Activated T-helper 2 cell treated with anti-CD3 and anti-CD28 coated beads, Interferon-gamma antibody, Interleukin-2, Interleukin-4, amounts not matched to agents 10 μg/mL and 5 μg/mL and 100 μg/mL, durations not matched to agents 14 hours and 24 hours and 36 hours (primary cell): ENCODE data around the gene CMTM6. TPM values are rescaled to one million over a fixed set of nuclear protein-coding genes. Genes with fewer than 3 reads are reported as not detected.

Experiments used
- DNase-seq: peaks from one replicate; pipeline ENCODE4 v3.0.0; 2021; ENCODE audit warnings: low spot score
- H3K27ac Mint-ChIP-seq: one replicate; pipeline ENCODE4 v1.8.0; 2021; ENCODE audit warnings: mixed read lengths
- H3K27me3 Mint-ChIP-seq: one replicate; pipeline ENCODE4 v1.8.0; 2021; ENCODE audit warnings: low read depth, mixed read lengths
- H3K36me3 Mint-ChIP-seq: one replicate; pipeline ENCODE4 v1.8.0; 2021; ENCODE audit warnings: low read depth, mixed read lengths
- H3K4me1 Mint-ChIP-seq: one replicate; pipeline ENCODE4 v1.8.0; 2021; ENCODE audit warnings: low read depth, mixed read lengths
- H3K4me3 Mint-ChIP-seq: one replicate; pipeline ENCODE4 v1.8.0; 2021; ENCODE audit warnings: low read depth, mild to moderate bottlenecking, moderate library complexity, mixed read lengths
- H3K9me3 Mint-ChIP-seq: one replicate; pipeline ENCODE4 v1.8.0; 2021; ENCODE audit warnings: mixed read lengths
- intact Hi-C: fragments of 100-400 bp; cut with micrococcal nuclease; formaldehyde crosslinking; loops from one replicate; pipeline ENCODE4 v1.15.1; 2023
- total RNA-seq: library from RNA; stranded (reverse); gene quantifications from 2 replicates; pipeline ENCODE4 v1.2.3, GENCODE V29; 2022

CMTM6 gene
- total RNA-seq, 1 donor from 2014 or later: 107 TPM

DNA sequence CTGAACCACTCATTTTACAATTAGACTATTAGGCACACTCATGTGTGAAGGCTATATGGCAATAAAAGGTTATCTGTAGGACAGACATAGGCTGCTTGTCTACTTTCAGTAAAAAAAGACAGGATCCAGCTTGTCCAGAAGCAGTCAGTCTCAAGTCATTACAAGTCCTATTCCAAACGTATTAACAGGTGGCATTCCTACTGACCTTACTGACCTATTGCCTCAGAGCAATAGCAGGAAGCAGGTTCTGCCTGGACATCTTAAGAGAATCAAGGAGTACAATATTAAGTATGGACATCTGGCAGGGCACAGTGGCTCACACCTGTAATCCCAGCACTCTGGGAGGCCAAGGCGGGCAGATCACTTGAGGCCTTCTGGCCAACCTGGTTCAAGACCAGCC, 7.0 kb downstream of the CMTM6 start:
- intact Hi-C loops: loop anchor here (2.0 kb wide), 1 partner anchor 27 kb away; no protein-coding TSS in a partner anchor
- H3K36me3 Mint-ChIP-seq: peaks cover 32% of the 10 kb centered on the region
- H3K27me3 Mint-ChIP-seq: no peaks in the 10 kb centered on the region
- H3K4me1 Mint-ChIP-seq: peaks cover 29% of the 10 kb centered on the region
- peak overlapping the region; percentile 8 for H3K27ac Mint-ChIP-seq
- DNase-seq: no peak
- H3K9me3 Mint-ChIP-seq: peaks cover 4% of the 10 kb centered on the region
- H3K4me3 Mint-ChIP-seq: no peak overlapping the region

GRCh38 chr3:32495085-32495484, 7.6 kb downstream of the CMTM6 start:
- peaks cover 24% of the 10 kb centered on the region for H3K4me1 Mint-ChIP-seq

GRCh38 chr3:32493437-32494414, 8.9 kb downstream of the CMTM6 start:
- Mint-ChIP-seq H3K9me3 (peaks cover 4% of the 10 kb centered on the region), H3K27me3 (no peaks in the 10 kb centered on the region), H3K36me3 (peaks cover 21% of the 10 kb centered on the region), H3K4me1 (peaks cover 16% of the 10 kb centered on the region), H3K27ac (no peak overlapping the region), H3K4me3 (no peak overlapping the region)
- intact Hi-C loops: loop anchor here (2.0 kb wide), 1 partner anchor 25 kb away; no protein-coding TSS in a partner anchor
- DNase-seq: no peak

More at GRCh38 chr3:32495085-32495484, 7.6 kb downstream of the CMTM6 start:
- intact Hi-C loops: loop anchor here (2.0 kb wide), 1 partner anchor 26 kb away; no protein-coding TSS in a partner anchor
- no peak for DNase-seq
- Mint-ChIP-seq H3K4me3 (no peak overlapping the region), H3K36me3 (peaks cover 27% of the 10 kb centered on the region), H3K9me3 (peaks cover 4% of the 10 kb centered on the region), H3K27me3 (no peaks in the 10 kb centered on the region), H3K27ac (no peak overlapping the region)

GRCh38 chr3:32492684-32493436, 9.8 kb downstream of the CMTM6 start:
- no peak for DNase-seq
- intact Hi-C loops: no loop called here
- H3K36me3 Mint-ChIP-seq: peaks cover 25% of the 10 kb centered on the region
- no peak overlapping the region for H3K27ac Mint-ChIP-seq
- H3K9me3 Mint-ChIP-seq: peaks cover 4% of the 10 kb centered on the region
- H3K27me3 Mint-ChIP-seq: no peaks in the 10 kb centered on the region
- H3K4me3 Mint-ChIP-seq: no peak overlapping the region
- H3K4me1 Mint-ChIP-seq: peaks cover 11% of the 10 kb centered on the region

DNA sequence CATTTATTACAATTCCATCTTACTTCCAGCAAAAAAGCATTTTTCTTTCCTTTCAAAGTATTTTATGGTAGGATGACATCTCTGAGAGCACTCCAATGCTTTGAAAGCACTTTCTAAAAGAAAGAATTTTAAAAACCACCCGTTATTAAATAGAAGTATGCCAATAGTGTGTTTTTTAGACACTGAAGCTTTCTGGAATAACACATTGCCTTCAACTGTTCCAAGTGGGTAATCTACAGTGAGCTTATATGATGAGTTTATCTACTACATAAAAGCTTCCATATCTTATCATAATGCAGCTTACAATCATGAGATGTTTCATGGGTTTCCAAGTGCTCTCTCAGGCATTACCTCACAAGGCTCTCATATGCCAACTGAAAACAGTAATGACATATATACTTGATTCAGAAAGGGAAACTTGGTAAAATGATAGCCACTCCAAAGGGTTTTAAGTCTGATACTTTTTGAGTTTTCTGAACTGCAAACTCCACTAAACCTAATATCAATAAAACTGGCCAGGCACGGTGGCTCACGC, 14.1 kb downstream of the CMTM6 start:
- Mint-ChIP-seq H3K4me3 (no peak overlapping the region), H3K27ac (peak overlapping the region; percentile 49)

DNA sequence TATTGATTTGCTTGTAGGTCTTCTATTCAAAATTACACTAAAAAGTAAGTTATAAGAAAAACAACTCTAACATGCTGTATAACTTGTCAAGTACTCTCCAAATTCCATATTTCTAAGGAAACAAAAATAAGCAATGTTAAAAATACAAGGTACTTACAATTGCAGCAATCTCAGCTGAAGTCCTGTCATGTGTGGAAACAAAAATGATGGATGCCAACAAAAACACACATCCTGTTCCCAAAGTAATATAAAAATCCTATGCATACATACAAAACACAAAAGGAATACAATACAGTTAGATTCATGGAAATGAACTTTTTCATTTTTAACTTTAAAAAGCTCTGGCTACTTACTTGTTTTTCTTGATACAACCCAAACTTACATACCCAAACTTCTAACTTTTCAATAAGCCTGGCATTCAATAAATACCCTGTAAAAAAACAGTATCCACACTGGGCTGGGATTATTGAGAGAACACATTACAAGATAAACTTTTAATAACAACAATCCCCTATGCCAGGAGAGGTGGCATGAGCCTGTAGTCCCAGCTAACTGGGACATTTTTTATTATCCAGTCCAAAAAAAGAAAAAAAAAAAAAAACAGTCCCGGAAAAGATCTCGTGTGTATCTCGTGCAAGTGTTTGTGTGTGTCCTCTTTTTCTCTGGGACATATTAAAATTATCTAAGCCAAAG, 14.7 kb downstream of the CMTM6 start:
- Mint-ChIP-seq H3K4me3 (no peak overlapping the region), H3K9me3 (no peaks in the 10 kb centered on the region), H3K27ac (peak overlapping the region; percentile 49), H3K27me3 (no peaks in the 10 kb centered on the region), H3K36me3 (peaks cover 42% of the 10 kb centered on the region), H3K4me1 (peaks cover 15% of the 10 kb centered on the region)
- intact Hi-C loops: no loop called here
- no peak for DNase-seq

More for the DNA sequence above, 14.1 kb downstream of the CMTM6 start:
- Mint-ChIP-seq H3K9me3 (no peaks in the 10 kb centered on the region), H3K36me3 (peaks cover 39% of the 10 kb centered on the region), H3K4me1 (peaks cover 12% of the 10 kb centered on the region), H3K27me3 (no peaks in the 10 kb centered on the region)
- intact Hi-C loops: no loop called here
- no peak for DNase-seq

DNA sequence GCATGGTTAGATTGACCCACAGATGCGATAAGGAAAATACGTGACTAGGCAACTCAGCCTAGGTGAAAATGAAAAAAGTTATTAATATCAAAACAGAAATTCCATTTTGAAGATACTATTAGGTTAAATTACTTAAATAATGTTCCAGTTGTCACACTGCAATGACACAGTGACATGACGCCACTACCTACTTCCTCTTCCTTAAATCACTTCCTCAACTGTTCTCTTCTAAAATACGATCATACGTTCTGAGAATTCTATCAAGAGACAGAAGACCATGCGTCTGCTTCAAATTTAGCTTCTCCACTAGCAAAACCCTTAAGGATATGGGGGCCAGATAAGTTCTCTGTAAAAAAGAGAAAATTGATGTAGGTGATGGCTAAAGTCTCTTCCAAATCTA, 18.2 kb downstream of the CMTM6 start:
- Mint-ChIP-seq H3K27ac (no peak overlapping the region), H3K9me3 (no peaks in the 10 kb centered on the region), H3K4me3 (no peak overlapping the region), H3K27me3 (no peaks in the 10 kb centered on the region), H3K4me1 (peaks cover 25% of the 10 kb centered on the region), H3K36me3 (peaks cover 71% of the 10 kb centered on the region)
- DNase-seq: no peak
- intact Hi-C loops: no loop called here

DNA sequence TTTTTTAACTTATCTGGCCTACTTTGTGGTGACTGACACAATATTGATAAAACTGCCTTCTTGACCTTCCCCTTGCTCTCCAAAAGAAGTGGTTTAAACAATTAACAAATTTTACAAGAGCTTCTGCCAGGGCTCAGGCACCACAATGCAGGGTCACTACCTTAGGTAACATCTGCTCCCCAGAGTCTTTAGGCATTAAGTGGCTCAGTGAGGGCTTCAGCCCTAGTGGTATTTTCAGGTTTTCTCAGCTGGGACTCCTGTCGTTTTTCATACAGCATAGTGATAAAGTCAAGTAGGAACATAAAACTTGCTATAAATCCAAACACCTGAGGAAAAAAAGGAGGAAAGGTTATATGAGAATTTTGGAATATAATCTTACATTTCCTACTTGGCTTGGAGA, 18.9 kb downstream of the CMTM6 start:
- Mint-ChIP-seq H3K27ac (no peak overlapping the region), H3K4me3 (no peak overlapping the region), H3K9me3 (no peaks in the 10 kb centered on the region), H3K27me3 (no peaks in the 10 kb centered on the region), H3K4me1 (peaks cover 25% of the 10 kb centered on the region), H3K36me3 (peaks cover 77% of the 10 kb centered on the region)
- no peak for DNase-seq
- intact Hi-C loops: no loop called here

DNA sequence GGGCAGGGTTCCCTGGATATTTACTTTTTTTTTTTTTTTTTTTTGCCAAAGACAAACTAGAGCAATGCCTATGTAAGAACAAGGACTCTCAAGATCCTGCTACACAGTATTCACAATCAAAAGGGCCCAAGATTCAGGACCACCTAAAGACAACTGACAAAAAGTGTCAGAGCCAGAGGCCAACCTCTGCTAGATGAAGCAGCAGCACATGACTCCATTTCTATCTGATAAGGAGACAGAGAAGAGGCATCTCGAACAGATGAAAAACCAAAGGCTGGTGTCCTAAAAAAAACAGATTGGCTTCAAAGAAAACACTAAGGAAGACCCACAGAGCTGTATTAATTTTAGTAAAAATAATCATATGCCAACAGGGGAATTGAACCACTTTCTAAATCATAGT, 20.0 kb downstream of the CMTM6 start:
- Mint-ChIP-seq H3K4me3 (no peak overlapping the region), H3K9me3 (no peaks in the 10 kb centered on the region), H3K27me3 (no peaks in the 10 kb centered on the region), H3K27ac (no peak overlapping the region), H3K4me1 (peaks cover 29% of the 10 kb centered on the region), H3K36me3 (peaks cover 76% of the 10 kb centered on the region)
- no peak for DNase-seq
- intact Hi-C loops: no loop called here

DNA sequence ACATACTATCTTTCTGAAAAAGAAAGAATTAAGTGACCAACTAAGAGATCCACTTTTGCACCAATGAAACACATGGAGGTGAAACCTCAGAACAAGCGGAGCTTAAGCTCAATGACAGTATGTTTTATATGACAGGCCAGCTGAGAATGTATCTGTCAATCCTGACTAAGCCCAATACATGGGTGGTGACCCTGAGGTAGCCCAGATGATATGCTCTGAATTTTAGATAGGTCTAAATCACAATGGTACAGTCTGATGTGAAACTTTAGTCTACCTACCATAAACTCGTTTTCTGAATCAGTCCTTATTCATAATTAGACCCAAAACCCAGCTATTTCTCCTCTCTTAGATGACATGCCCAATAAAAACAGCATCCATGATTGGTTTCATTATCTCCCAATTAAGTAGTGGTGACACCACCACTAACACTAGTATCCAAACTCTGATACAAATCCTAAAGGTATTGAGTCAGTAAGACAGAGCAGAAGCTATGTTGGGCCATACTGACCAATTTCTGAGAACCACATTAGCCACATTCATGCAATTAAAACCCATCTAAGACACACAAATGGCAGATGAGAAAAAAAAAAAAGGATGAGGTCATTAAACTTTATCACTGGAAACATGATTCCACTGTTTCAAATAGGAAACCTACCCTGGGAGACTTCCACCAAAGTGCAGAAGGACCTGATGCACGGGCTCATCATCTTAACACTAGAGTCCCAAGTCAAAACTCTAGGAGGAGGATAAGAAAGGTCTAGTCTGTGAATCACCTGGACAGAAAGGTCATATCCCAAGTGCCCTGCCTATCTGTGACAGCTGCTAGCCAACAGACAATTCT, 20.6 kb downstream of the CMTM6 start:
- no peaks in the 10 kb centered on the region for H3K27me3 Mint-ChIP-seq
- peak overlapping the region; percentile 21 for H3K27ac Mint-ChIP-seq
- no peak overlapping the region for H3K4me3 Mint-ChIP-seq

GRCh38 chr3:32480604-32481003, 22.0 kb downstream of the CMTM6 start:
- intact Hi-C loops: no loop called here
- DNase-seq: no peak
- peaks cover 27% of the 10 kb centered on the region for H3K4me1 Mint-ChIP-seq
- no peak overlapping the region for H3K27ac Mint-ChIP-seq
- H3K27me3 Mint-ChIP-seq: no peaks in the 10 kb centered on the region
- H3K9me3 Mint-ChIP-seq: no peaks in the 10 kb centered on the region
- no peak overlapping the region for H3K4me3 Mint-ChIP-seq
- H3K36me3 Mint-ChIP-seq: peaks cover 81% of the 10 kb centered on the region

More for the DNA sequence above, 20.6 kb downstream of the CMTM6 start:
- Mint-ChIP-seq H3K4me1 (peaks cover 30% of the 10 kb centered on the region), H3K36me3 (peaks cover 77% of the 10 kb centered on the region), H3K9me3 (no peaks in the 10 kb centered on the region)
- no peak for DNase-seq
- intact Hi-C loops: no loop called here
